OCI-M2 (cell line): ENCODE data around the gene LYRM9.
"Not testable (repeated sequence)": the region's sequence is repeated elsewhere in the genome, so short reads cannot be mapped to it uniquely, and the experiment has no call there.

Experiments
- DNase-seq: peaks from one replicate; lab custom pipeline; 2025; ENCODE audit not compliant: unreplicated experiment; lab: John Stamatoyannopoulos, UW

Gene LYRM9

GRCh38 chr17:27878776-27879562 lies 14.2 kb downstream of the LYRM9 start:
- no peak for DNase-seq

DNA sequence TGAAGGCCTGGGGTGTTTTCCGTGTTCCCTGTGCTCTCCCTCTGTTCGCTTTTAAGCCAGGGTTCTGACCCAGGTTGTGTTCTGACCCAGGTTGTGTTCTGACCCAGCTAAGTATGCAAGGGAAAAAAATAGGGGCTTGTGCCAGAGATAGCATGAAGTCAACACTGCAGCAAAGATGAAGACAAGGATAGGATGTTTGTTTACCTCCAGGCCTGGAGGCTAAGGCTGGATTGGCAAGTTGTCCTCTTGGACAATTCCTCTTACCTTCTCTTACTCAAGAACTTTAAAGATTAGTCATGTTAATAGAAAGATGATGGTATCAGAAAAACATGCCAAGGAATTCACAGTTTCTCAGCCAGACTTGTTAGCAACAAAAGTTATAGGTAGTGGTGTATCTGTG lies 19.4 kb downstream of the LYRM9 start:
- no peak for DNase-seq

DNA sequence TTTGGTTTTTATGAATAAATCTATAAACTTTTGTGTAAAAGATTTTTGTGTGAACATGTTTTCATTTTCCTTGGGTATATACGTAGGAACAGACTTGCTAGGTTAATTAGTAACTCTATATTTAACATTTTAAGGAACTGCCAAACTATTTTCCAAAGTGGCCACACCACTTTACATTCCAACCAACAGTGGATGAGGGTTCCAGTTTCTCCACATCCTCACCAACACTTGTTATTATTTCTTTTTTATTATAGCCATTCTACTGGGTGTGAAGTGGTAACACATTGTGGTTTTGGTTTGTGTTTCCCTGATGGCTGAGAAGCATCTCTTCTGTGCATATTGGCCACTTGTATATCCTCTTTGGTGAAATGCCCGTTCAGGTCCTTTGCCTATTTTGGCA lies 20.0 kb downstream of the LYRM9 start:
- DNase-seq = no peak

GRCh38 chr17:27872776-27873175 lies 20.4 kb downstream of the LYRM9 start:
- no peak for DNase-seq

DNA sequence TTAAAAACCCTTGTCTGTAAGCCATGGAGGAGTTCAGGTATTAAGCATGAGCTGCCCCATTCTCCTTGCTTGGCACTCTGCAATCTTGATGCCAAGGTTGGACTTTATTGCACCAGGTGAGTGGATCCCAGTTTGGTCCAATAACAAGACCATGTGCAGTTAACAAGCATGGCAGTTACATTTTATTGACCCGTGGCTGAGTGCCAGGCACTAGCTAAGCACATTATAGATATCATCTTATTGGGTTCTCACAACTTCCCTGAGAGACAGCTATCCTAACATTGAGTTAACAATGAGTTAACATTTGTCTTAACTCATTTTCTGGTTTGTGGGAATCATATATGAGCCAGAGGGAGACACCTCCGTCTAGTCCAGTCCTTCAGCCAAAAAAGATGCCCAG lies 21.8 kb downstream of the LYRM9 start:
- no peak for DNase-seq

DNA sequence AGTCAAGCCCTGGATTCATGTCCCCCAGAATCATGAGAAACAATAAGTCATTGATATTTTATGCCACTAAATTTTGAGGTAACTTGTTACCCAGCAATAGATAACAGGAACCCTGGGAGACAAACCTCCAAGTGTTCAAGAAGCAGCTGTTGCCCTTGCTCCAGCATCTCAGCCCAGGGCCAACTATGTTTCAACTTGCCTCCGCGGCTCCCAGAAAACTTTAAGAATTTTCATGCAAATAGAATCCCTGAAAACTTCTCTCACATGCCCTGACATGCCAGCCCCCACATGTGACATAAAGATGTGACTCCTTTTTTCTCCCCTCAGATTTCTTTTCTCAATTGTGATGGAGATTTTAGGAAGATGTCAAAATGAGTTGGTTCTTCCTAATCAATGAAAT lies 22.8 kb downstream of the LYRM9 start:
- no peak for DNase-seq

- DNase-seq = no peak
Observed at GRCh38 chr17:27868565-27868964, 24.6 kb downstream of the LYRM9 start.

GRCh38 chr17:27862840-27863239 lies 30.3 kb downstream of the LYRM9 start:
- no peak for DNase-seq

DNA sequence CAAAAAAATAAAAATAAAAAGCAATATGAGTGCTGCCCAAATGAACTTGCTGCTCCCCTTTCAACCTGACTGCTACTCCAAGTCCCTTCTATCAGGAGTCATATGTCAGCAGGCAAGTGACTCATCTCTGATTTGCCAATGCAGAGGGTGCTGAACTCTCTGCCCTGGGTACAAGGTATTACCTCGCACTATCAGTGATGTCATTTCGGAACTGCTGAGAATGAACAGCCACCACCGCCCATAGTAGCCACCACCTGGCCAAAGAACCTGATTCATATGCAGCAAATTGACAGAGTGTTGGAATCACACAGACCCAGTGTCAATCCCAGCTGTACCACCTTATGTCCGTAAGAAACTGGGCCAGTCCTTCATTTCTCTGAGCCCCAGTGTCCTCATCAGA lies 31.2 kb downstream of the LYRM9 start:
- no peak for DNase-seq

- no peak for DNase-seq
Observed at GRCh38 chr17:27860971-27861664, 32.0 kb downstream of the LYRM9 start.

- no peak for DNase-seq
Observed at GRCh38 chr17:27858621-27859305, 34.4 kb downstream of the LYRM9 start.

GRCh38 chr17:27856676-27857432 lies 36.3 kb downstream of the LYRM9 start:
- no peak for DNase-seq

GRCh38 chr17:27855454-27855853 lies 37.7 kb downstream of the LYRM9 start:
- no peak for DNase-seq

- DNase-seq = no peak
Observed at GRCh38 chr17:27854163-27854562, 39.0 kb downstream of the LYRM9 start.

GRCh38 chr17:27853091-27853490 lies 40.1 kb downstream of the LYRM9 start:
- no peak for DNase-seq

GRCh38 chr17:27849474-27850185 lies 43.5 kb downstream of the LYRM9 start:
- DNase-seq = no peak

- no peak for DNase-seq
Observed at GRCh38 chr17:27848931-27849330, 44.2 kb downstream of the LYRM9 start.

GRCh38 chr17:27846808-27847307 lies 46.3 kb downstream of the LYRM9 start:
- not testable (repeated sequence) for DNase-seq

DNA sequence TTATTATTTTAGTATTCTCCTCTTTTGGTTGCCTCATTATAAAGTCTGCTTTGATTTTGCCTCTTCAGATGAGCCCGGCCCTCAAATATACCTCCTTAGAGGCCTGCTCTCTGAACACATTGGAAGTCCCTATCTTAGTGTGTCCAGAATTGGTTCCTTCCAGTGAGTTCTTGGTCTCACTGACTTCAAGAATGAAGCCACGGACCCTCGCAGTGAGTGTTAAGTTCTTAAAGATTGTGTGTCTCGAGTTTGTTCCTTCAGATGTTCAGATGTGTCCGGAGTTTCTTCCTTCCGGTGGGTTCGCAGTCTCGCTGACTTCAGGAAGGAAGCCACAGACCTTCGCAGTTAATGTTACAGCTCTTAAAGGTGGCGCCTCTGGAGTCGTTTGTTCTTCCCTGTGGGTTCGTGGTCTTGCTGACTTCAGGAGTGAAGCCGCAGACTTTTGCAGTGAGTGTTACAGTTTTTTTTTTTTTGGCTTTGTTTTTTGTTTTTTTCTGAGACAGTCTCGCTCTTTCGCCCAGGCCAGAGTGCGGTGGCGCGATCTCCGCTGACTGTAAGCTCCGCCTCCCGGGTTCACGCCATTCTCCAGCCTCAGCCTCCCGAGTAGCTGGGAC lies 47.0 kb downstream of the LYRM9 start:
- no peak for DNase-seq
